Measurements from ENCODE around the gene AP1S1. TPM values are rescaled to one million over a fixed set of nuclear protein-coding genes. Genes with fewer than 3 reads are reported as not detected.

AP1S1 gene
- total RNA-seq, 4 donors from 2014 or later, result 28.2 to 44.4 (median 35.5) TPM

- DNase-seq (ENCODE audit: extremely low spot score), result no peak
- no peak overlapping the region for H3K27ac ChIP-seq (replicated peaks in 1 of 4)
- H3K9me3 ChIP-seq, result no peaks in the 10 kb centered on the region
- WGBS, result 79% methylated on average over 4 of the region's 4 CpGs
- H3K4me3 ChIP-seq, result no peak overlapping the region
- intact Hi-C loops (cut with DNase I), result no loop called here
- no peak for TF ChIP-seq POLR2A (IDR thresholded peaks at IDR 0.05; ENCODE audit: low read depth)
- TF ChIP-seq EP300 (IDR thresholded peaks at IDR 0.05), result no peak
- no peak for TF ChIP-seq CTCF (IDR thresholded peaks at IDR 0.05)
- TF ChIP-seq POLR2AphosphoS5 (IDR thresholded peaks at IDR 0.05), result no peak
- H3K4me1 ChIP-seq, result no peaks in the 10 kb centered on the region
- H3K27me3 ChIP-seq, result peaks cover 0 to 54% (median 3%) of the 10 kb centered on the region in 4 donors
- H3K36me3 ChIP-seq, result no peaks in the 10 kb centered on the region
Measured at GRCh38 chr7:101186844-101187428, 32.7 kb downstream of the AP1S1 start.

GRCh38 chr7:101189109-101189508 lies 34.8 kb downstream of the AP1S1 start:
- peaks cover 0 to 46% (median 0%) of the 10 kb centered on the region in 4 donors for H3K27me3 ChIP-seq
- H3K36me3 ChIP-seq, result no peaks in the 10 kb centered on the region
- no peaks in the 10 kb centered on the region for H3K9me3 ChIP-seq
- no peak for TF ChIP-seq CTCF (IDR thresholded peaks at IDR 0.05)
- TF ChIP-seq POLR2AphosphoS5 (IDR thresholded peaks at IDR 0.05), result no peak
- no peak for TF ChIP-seq EP300 (IDR thresholded peaks at IDR 0.05)
- TF ChIP-seq POLR2A (IDR thresholded peaks at IDR 0.05; ENCODE audit: low read depth), result no peak
- no peaks in the 10 kb centered on the region for H3K4me1 ChIP-seq
- 85% methylated on average over 8 of the region's 8 CpGs for WGBS
- intact Hi-C loops (cut with DNase I), result no loop called here
- no peak overlapping the region for H3K27ac ChIP-seq (replicated peaks in 1 of 4)
- DNase-seq (ENCODE audit: extremely low spot score), result no peak
- no peak overlapping the region for H3K4me3 ChIP-seq

- Histone ChIP-seq H3K27me3 (peaks cover 0 to 75% (median 12%) of the 10 kb centered on the region in 4 donors), H3K4me1 (no peaks in the 10 kb centered on the region), H3K27ac (replicated peaks in 1 of 4) (no peak overlapping the region), H3K9me3 (no peaks in the 10 kb centered on the region), H3K4me3 (no peak overlapping the region), H3K36me3 (no peaks in the 10 kb centered on the region)
- intact Hi-C loops (cut with DNase I), result loop anchor here (10.0 kb wide), 1 partner anchor 51 kb away; no protein-coding TSS in a partner anchor
- 92% methylated on average over 17 of the region's 17 CpGs for WGBS
- TF ChIP-seq EP300 (IDR thresholded peaks at IDR 0.05) (no peak), POLR2A (IDR thresholded peaks at IDR 0.05; ENCODE audit: low read depth) (no peak), POLR2AphosphoS5 (IDR thresholded peaks at IDR 0.05) (no peak), CTCF (IDR thresholded peaks at IDR 0.05) (no peak)
- DNase-seq (ENCODE audit: extremely low spot score), result no peak
Measured at GRCh38 chr7:101195884-101196283, 41.6 kb downstream of the AP1S1 start.

GRCh38 chr7:101197991-101198390 lies 43.7 kb downstream of the AP1S1 start:
- intact Hi-C loops (cut with DNase I), result loop anchor here (10.0 kb wide), 1 partner anchor 53 kb away; no protein-coding TSS in a partner anchor
- H3K9me3 ChIP-seq, result no peaks in the 10 kb centered on the region
- TF ChIP-seq EP300 (IDR thresholded peaks at IDR 0.05) (no peak), CTCF (IDR thresholded peaks at IDR 0.05) (no peak), POLR2AphosphoS5 (IDR thresholded peaks at IDR 0.05) (no peak), POLR2A (IDR thresholded peaks at IDR 0.05; ENCODE audit: low read depth) (no peak)
- H3K4me1 ChIP-seq, result peaks cover 8 to 12% (median 11%) of the 10 kb centered on the region in 4 donors
- 85% methylated on average over 6 of the region's 21 CpGs for WGBS
- H3K36me3 ChIP-seq, result no peaks in the 10 kb centered on the region
- H3K27ac ChIP-seq (replicated peaks in 1 of 4), result no peak overlapping the region
- DNase-seq (ENCODE audit: extremely low spot score), result no peak
- H3K4me3 ChIP-seq, result no peak overlapping the region
- H3K27me3 ChIP-seq, result peaks cover 6 to 93% (median 31%) of the 10 kb centered on the region in 4 donors

Data from esophagus muscularis mucosa (tissue), 4 donors.